SH-SY5Y (cell line): ENCODE data around the gene TEX13B.

Source experiments
- GATA2 ChIP-seq: IDR thresholded peaks from 2 replicates; pipeline ENCODE4 v1.6.1; 2011; ENCODE audit warnings: mild to moderate bottlenecking, low read depth, low read length
- GATA3 ChIP-seq: IDR thresholded peaks from 2 replicates; pipeline ENCODE4 v1.6.1; 2011; ENCODE audit warnings: low read depth, mild to moderate bottlenecking, low read length, moderate library complexity

DNA sequence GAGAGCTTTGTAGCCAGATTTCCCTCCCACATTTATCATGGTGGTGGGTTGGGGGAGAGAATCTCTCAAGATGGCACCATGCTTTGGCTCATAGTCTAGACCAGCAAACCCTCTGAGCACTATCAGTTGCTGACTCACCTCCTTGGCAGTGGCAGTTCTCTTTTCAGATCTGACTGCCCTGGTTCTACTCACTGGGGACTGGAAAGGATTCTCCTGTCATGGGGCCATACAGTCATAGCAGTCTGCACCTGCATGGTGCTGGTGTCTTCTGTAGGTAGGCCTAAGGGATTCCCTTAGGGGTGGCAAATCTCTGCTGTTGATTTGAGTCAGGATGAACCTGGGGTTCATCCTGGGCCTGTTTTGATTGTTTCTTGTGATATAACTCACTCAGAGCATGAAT lies 2.6 kb downstream of the TEX13B start:
- TF ChIP-seq GATA2: no peak
- TF ChIP-seq GATA3: no peak
